Anterior cingulate cortex (tissue), 58 donors: ENCODE measurements around the gene CDH4.

ENCODE experiments used
- DNase-seq, 58 donors: peaks; one replicate each; lab custom pipeline; 2025; lab: John Stamatoyannopoulos, UW

Gene CDH4

DNA sequence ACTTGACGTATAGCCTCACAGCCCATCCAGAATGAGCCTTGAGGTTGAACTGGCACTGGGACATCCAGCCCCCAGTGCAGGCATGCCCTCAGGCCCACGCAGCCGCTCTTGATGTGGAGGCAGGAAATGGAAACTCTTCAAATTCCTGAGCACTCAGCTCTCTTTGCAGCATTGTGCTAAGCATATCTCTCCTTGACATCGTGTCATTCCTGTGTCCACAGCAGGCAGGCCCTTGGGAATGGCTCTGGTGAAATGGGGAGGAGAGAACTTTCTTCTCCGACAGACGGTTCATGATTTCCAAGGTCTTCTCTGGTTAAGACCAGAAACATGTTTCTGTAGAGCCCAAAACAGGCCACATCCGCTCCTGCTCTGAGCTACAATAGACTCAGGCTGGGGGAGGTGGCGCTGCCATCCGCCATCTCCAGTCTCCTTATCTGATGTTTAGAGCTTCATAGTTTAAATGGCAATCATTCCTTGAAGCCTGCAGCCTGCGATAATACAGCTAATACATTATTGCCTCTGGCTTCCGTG is 248.8 kb downstream of the CDH4 start:
- peak in 1 of 58 donors; percentile 20 for DNase-seq

DNA sequence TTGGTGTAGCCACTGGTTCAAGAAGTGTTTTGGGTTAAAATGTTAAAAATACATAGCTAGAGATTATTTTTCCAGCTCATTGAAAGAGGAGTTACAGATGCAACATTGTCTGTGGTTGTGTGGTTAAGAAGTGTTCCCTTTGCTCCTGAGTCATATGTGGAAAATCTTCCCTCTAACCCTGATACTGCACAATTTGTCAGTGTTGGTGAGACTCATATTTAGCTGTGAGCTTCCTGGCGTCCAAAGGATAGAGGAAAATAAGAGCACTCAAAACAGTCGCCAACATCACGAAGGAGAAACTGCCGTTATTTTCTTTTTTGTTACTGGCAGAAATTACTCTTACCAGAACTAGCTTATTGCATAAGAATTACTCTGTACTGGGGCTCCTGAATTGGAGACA is 250.4 kb downstream of the CDH4 start:
- no peak for DNase-seq

DNA sequence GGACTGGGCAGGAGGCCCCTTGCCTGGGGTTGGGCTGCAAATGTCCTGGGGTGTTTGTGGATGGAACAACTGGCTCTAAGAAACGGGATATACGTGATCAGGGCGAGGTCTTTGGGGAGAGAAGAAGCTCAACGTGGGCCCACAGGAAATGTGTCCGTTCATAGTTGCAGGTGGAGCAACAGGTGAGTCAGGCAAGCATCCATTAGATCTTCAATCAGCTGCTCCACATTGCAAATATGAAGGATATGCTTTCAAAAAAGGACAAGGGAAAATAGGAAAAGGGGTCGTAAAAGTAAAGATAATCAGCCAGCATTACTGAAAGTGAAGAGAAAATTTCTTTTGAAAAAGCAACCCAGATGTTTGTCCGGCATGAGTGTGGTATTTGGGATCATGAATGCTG is 251.0 kb downstream of the CDH4 start:
- DNase-seq, result no peak

DNA sequence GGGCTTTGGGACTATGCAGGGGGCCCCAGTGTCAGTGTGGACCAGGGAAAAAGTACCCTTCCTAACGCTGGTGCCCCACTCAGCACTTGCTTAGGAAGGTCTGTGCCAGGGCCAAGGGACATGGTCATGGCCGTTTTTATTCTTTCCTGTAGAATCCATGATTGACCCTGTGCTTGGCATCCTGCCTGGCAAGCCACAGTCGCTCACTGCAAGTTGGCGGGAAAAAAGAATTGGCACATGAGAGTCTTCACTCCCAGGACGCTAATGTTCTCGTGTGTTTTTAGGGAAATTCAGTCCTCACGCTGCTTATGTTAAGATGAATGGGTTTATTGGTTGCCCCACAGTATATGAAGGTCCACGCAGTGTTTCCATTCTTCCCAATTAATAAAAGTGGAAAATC is 253.4 kb downstream of the CDH4 start:
- peak in 4 of 58 donors; percentile 11 to 21 (median 15) for DNase-seq

DNA sequence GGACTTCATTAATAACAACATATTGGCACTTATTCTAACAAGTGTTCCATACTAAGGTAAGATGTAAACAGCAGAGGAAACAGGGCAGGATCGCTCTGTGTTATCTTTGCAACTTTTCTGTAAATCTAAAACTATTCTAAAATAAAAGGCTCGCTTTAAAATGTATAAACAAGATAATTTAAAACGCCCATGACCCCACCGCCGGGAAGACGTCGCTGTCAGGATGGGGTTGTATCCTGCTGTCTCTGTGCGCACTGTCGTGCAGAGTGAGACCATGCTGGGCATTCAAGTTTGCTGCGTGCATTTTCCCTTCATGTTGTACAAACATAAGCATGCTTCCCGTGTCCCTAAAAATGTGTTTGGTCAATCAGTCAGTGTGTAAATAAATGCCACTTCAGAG is 255.7 kb downstream of the CDH4 start:
- DNase-seq, result no peak

DNA sequence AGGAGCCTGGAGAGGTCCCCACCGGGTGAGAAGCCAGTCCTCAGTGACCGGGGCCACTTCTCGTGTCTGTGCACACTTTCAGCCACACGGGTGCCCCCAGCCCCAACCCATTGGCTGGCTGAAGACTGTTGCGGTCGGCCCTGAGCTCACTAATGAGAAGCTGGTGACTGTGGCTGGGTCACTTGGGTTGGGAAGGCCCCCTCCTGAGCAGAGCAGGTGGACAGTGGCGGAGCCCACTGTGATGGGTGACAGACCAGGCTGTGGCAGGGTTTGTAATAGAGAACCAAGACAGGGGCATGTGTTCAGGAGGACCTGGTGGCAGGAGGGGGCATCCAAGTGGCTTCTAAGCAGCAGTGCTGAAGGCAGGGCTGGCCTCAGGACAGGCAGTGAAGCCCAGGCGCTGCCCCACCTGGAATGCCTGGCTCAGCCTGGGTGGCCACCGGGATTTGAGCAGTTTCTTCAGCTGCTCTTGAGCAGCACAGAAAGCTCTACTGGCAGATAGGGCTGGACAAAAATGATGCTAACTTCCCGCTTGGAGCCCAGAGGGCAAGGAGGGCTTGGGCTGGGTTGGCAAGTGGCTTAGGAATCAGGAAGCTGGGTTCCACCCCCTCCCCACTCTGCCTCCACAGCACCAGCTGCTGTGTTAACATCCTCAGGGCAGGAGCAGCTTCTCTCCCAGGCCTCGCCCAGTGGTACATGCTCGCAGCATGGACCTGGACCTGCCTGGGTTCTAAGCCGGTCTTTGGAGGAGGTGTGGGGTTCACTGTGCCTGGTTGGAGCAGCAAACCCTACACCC is 256.4 kb downstream of the CDH4 start:
- DNase-seq, result no peak

DNA sequence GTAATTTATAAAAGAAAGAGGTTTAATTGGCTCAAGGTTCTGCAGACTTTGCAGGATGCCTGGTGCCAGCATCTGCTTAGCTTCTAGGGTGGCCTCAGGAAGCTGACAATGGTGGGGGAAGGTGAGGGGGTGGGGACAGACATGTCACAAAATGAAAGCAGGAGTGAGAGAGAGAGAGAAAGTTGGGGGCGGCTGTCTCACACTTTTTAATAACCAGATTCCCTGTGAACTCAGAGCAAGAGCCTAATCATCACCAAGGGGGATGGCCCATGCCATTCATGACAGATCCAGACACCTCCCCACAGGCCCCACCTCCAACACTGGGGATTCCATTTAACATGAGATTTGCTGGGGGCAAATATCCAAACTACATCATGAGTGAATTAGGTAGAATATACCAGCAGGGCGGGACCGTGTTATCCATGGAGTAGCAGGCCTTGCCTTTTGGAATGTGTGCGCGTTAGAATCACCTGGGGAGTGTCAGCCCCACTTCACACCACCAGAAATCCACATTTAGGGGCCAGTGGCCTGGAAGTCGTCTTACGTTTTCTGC is 258.8 kb downstream of the CDH4 start:
- DNase-seq, result no peak

DNA sequence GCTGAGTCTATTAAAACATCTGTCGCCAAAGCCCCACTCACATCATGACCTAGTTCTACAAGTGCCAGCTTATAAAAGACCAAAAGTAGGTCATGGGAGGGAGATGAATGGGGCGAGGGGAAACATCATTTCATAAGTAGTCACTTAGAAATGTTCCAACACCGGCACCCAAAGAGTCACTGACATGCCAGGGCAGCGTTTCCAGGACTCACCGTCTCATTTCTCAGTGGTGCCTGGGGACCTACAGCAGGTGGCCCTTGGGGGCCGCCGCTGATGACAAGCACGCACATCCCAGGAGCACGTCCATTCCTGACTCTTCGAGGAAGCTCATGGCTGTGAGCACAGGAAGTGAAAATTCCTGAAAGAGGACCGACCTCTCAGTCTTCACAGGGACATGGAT is 260.4 kb downstream of the CDH4 start:
- no peak for DNase-seq

DNA sequence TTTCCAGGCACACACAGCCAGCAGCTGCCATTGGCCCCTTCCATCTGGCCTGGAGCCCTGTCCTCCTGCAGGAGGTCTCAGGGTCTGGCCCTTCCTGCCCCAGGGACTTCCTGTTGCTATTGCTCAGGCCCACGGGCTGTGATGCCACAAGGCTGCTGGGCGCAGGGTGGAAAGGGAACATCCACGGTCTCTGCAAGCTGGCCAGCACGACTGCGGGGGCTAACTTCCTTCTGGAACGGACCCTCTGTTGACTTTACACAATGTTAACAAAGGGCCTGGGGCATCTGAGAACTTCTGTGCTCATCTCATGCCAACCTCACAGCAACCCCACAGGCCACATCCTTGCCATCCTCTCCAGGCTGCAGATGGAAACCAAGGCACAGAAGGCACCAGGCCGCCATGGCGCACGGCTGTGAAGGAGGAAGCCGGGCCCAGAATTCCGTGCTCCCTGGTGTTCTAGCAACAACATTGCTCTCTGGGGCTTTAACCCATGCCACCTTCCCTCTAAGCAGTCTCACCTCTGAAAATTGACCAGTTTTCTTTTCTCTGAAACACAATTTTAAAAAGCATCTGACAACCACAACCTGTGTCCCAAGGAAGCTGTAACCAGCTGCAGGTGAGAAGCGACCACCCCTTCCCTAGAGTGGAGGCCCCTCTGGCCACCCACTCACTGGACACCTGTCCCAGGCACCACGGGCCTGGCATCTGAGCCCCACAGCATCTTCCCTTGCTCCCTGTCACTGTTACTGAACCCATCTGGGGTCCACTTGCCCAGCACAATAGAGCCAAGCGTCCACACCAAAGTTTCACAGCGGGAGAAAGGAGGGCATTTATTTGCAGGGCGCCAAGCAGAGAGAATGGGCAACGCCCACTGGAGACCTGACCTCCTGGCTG is 261.3 kb downstream of the CDH4 start:
- no peak for DNase-seq

DNA sequence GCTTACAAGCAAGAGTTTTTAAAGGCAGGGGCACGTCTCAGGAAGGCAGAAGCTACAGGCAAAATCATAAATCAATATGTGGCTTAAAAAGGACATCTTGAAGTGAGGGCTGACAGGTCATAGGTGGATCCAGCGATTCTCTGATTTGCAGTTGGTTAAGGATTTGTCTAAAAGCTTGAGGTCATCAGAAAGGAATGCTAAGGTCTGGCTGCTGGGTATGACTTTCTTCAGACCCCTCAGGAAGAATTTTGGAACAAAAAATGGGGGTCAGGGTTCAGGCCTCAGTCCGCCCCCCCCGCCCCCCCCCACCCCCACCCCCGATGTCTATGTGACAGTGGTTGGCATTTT is 261.9 kb downstream of the CDH4 start:
- no peak for DNase-seq

DNA sequence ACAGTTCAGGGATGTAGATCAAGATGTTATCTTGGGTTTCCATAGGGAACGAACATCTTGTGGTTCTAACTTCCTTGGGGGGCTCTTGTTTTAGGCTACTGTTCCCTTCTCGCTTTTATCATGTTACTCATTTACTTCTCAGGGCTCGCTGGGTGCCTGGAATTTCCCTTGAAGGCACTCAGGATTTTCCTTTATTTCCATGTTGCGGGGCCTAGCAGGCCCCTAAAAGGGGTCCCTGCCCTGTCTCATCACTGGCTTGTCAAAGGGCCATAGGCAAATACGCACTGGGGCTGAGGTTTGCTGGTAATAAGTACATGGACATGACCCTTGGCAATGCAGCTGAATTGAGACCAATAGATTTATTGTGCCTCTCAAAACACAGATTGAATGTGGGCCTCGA is 262.3 kb downstream of the CDH4 start:
- no peak for DNase-seq

DNA sequence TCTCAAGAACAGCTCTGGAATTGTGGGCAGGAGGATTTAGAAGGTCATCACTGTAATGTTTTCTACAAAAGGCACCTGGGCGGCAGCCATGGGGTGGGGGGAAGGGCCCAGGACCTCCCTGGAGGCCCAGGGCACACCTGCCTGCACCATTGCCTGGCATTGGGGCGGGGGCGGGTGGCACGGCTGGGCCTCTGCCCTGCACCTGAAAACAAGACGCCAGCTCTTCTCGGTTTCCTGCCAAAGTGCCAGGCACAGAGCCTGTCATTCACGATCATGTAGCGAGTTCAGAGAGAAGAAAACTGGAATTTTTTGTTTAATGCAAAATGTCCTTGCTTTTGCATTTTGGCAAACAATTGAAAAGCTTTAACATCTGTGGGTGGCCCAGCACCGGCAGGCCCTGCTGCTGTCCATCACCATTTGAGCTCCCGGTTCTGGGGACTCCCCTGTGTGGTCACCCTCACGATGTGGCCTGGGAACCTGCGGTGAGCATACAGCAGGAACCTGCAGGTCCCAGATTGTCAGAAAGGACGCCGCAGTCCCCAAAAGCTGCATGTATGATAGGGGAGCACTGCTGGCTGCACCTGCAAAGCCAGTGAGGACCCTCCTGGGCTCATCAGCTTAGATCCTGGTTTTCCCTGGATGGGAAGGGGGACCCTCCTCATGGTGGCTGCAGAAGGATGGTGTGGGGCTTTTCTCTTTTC is 262.9 kb downstream of the CDH4 start:
- DNase-seq, result no peak

DNA sequence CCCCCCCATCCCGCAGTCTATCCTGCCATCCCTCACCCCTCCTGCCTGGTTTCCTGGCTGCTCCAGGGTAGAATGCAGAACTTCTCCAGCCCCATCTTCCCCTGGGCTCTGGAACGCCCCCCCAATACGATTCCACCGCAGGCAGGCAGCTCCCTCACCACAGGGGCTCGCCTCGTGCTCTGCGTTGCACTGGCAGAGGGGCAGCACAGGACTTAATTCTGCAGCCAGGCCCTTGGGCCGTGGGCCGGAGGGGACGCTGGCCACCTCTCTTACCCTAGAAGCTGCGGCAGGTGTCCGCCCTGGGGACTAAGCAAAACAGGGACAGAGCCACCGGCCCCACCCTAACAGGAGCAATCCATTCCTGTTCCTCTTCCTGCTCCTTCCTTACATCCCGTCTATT is 263.9 kb downstream of the CDH4 start:
- no peak for DNase-seq

DNA sequence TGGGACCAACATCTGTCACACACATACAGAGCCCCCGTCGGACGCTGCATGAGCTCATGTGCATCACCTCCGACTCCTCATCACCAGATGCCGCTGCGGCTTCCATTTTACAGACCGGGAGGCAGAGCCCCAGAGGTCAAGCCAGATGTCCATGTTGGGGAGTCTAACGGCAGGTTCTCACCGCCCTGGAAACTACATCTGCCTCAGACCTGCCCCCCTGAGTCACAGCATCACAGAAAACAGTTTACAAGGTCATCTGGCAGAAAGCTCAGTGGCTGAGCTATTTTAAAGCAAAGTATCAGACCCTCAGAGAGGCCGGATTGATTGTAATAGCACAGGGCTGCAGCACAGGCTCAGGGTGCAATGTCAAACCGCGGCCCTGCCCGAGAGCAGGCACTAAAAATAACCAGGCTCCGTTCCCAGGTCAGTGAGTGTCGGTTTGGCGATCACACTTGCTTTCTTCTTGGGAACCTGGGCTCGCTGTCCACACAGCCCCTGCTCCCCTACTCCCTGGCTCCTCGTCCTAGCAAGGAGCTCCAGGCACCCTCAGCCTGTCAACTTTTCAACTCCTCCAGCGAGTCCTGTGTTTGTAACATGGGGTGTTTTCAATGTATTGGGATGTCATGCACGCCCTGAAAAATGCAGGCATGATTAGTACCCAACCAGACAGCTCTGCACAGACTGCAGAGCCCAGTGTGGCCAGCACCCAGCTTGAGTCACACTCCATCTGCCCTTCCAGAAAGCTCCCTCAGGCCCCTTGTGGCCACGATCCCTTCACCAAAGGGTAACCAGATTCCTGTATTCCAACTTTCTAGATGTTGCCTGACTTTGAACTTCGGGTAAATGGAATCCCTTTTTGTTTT is 264.5 kb downstream of the CDH4 start:
- DNase-seq, result no peak

DNA sequence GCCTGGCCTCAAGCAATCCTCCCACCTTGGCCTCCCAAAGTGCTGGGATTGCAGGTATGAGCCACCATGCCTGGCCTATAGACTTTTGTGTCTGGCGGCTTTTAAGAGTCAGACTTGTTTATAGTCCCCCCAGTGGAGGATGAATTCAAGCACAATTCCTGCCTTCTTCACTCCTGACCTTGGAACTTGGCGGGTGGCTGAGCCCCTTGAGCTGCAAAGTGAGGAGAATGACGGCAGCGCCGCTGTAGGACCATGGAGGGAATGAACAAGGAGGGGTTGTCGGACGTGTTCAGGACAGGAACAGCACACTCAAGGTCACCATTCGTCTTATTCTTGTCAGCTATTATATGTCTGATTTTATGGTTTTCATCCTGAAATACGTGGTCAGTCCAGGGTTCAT is 265.4 kb downstream of the CDH4 start:
- DNase-seq, result no peak

DNA sequence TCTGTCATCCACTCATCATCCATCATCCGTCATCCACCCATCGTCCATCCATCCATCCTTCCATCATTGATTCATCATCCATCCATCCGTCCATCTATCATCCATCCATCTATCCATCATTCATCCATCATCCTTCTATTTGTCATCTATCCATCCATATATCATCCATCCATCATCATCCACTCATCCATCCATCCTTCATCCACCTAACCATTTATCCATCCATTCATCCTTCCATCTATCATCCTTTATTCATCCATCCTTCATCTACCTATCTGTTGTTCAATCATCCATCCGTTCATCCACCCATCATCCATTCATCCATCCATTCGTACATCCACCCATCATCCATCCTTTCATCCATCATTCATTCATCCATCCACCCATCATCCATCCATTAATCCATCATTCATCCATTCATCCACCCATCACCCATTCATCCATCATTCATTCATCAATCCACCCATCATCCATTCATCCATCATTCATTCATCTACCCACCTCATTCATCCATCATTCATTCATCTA is 266.4 kb downstream of the CDH4 start:
- no peak for DNase-seq

DNA sequence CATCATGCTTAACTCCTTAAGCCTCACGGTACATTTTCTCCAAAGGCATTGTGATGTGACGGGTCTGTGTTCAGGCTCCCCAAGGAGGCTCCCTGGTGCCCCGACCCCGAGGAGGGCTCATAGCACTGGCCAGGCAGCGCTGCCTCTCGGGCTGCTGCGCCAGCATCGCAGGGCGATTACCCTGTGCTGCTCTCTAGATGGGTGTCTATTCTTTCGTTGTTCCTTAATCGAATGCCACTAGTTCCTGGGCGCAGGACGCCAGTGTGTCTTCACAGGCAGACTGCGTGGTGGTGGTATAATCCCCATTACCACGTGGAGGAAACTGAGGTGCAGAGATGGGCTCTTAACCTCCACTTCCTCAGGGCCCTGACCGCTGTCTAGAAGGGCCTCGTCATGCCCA is 267.4 kb downstream of the CDH4 start:
- DNase-seq, result no peak

DNA sequence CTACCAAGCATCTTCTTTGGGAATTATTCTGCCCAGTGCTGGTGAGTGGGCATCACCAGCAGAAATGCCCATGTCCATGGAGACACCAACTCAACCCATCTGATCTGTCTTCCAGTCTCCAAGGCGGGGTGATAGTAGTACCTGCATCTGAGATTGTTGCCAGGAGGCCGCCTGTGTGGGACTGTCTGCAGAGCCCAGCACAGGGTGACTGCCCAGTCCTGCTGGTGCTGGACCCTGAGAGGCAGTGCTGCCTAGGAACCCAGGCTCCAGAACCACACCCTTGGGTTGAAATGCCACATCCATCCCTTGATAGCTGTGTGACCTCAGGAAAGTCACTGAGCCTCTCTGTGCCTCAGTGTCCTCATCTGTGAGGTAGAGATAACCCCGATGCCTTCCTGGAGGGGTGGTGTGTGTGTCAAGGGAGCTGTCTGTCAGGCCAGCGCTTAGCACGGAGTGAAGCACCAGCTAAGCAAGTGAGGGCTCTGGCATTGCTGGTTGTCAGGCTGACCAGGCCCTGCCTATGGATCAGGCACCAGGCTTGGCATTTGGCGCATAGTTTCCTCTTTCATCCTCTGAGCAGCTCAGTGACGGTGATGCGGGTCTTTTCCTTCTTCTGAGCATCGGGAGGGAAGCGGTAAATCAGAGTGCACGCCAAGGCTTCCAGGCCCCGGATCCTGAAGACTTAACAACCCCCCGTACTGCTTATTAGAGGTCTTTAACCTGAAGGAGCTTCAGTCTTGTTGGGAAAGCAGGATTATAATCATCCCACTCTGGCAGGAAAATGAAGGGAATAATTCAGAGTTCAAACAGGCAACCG is 268.2 kb downstream of the CDH4 start:
- no peak for DNase-seq
